HepG2 (cell line): ENCODE results near the gene THUMPD1. TPM values are rescaled to one million over a fixed set of nuclear protein-coding genes. Genes with fewer than 3 reads are reported as not detected.

Source experiments
- GPN1 ChIP-seq: sonication (generic); formaldehyde crosslinking; IDR thresholded peaks from 2 replicates; pipeline ENCODE4 v1.5.1; 2020; ENCODE audit warnings: missing genetic modification reagents, borderline replicate concordance
- JUN ChIP-seq: sonication (generic); formaldehyde crosslinking; IDR thresholded peaks from 2 replicates; pipeline ENCODE4 v1.4.0; 2020; ENCODE audit warnings: mild to moderate bottlenecking, missing genetic modification reagents
- KAT2B ChIP-seq: fragments of 150-350 bp; IDR thresholded peaks from 2 replicates; pipeline ENCODE4 v1.6.1; 2014; ENCODE audit warnings: low read depth, low read length, borderline replicate concordance
- MAZ ChIP-seq, 2 experiments: sonication (generic) in 1 of 2; formaldehyde crosslinking in 1 of 2; IDR thresholded peaks; 2 replicates each; pipeline versions ENCODE4 v1.5.0 to v1.6.1; 2012 to 2020; ENCODE audit warnings: low read depth in 2 of 2, mild to moderate bottlenecking in 2 of 2, borderline replicate concordance in 1 of 2, improper control_type of control experiment in 1 of 2, low read length in 1 of 2, missing genetic modification reagents in 1 of 2, moderate library complexity in 1 of 2
- PHF21A ChIP-seq: sonication (generic); formaldehyde crosslinking; IDR thresholded peaks from 2 replicates; pipeline ENCODE4 v1.5.0; 2020; ENCODE audit warnings: mild to moderate bottlenecking, missing genetic modification reagents
- PHF5A ChIP-seq: IDR thresholded peaks from one replicate; pipeline ENCODE4 v1.6.1; 2018; ENCODE audit warnings: low read depth, missing genetic modification reagents; ENCODE audit not compliant: unreplicated experiment
- SOX6 ChIP-seq, 2 experiments: fragments of 450-650 bp in 1 of 2; sonication (generic) in 1 of 2; formaldehyde crosslinking in 1 of 2; IDR thresholded peaks; 2 replicates each; pipeline versions ENCODE4 v1.4.0 to v1.6.1; 2017 to 2020; ENCODE audit warnings: antibody characterized with exemption in 1 of 2, mild to moderate bottlenecking in 1 of 2, missing genetic modification reagents in 1 of 2
- TBX3 ChIP-seq: fragments of 450-650 bp; IDR thresholded peaks from 2 replicates; pipeline ENCODE4 v1.6.1; 2017; ENCODE audit warnings: antibody characterized with exemption, mild to moderate bottlenecking, inconsistent platforms, borderline replicate concordance
- YEATS4 ChIP-seq: sonication (generic); formaldehyde crosslinking; IDR thresholded peaks from 2 replicates; pipeline ENCODE4 v1.4.0; 2020; ENCODE audit warnings: missing genetic modification reagents, borderline replicate concordance
- ZNF12 ChIP-seq: sonication (generic); formaldehyde crosslinking; IDR thresholded peaks from 2 replicates; pipeline ENCODE4 v1.5.0; 2020; ENCODE audit warnings: missing genetic modification reagents
- ZNF143 ChIP-seq: sonication (generic); formaldehyde crosslinking; IDR thresholded peaks from 2 replicates; pipeline ENCODE4 v1.4.0; 2020; ENCODE audit warnings: missing genetic modification reagents
- ZNF317 ChIP-seq: sonication (generic); formaldehyde crosslinking; IDR thresholded peaks from 2 replicates; pipeline ENCODE4 v1.5.0; 2020; ENCODE audit warnings: mild to moderate bottlenecking, missing genetic modification reagents
- ZNF33B ChIP-seq: sonication (generic); formaldehyde crosslinking; IDR thresholded peaks from 2 replicates; pipeline ENCODE4 v1.5.1; 2020; ENCODE audit warnings: mild to moderate bottlenecking, missing genetic modification reagents
- ZNF350 ChIP-seq: sonication (generic); formaldehyde crosslinking; IDR thresholded peaks from 2 replicates; pipeline ENCODE4 v1.4.0; 2020; ENCODE audit warnings: mild to moderate bottlenecking, low read depth, missing genetic modification reagents, borderline replicate concordance
- ZNF510 ChIP-seq: sonication (generic); formaldehyde crosslinking; IDR thresholded peaks from 2 replicates; pipeline ENCODE4 v1.4.0; 2020; ENCODE audit warnings: low read depth, mild to moderate bottlenecking, missing genetic modification reagents
- ZNF543 ChIP-seq: sonication (generic); formaldehyde crosslinking; IDR thresholded peaks from 2 replicates; pipeline ENCODE4 v1.4.0; 2020; ENCODE audit warnings: mild to moderate bottlenecking, missing genetic modification reagents
- ZNF549 ChIP-seq: sonication (generic); formaldehyde crosslinking; IDR thresholded peaks from 2 replicates; pipeline ENCODE4 v1.5.0; 2020; ENCODE audit warnings: missing genetic modification reagents
- ZNF678 ChIP-seq: sonication (generic); formaldehyde crosslinking; IDR thresholded peaks from 2 replicates; pipeline ENCODE4 v1.4.0; 2020; ENCODE audit warnings: mild to moderate bottlenecking, missing genetic modification reagents
- polyA plus RNA-seq, 8 experiments: library from polyadenylated mRNA; depleted of rRNA in 3 of 8; stranded (reverse) in 7 of 8; unstranded in 1 of 8; fragments of >200 nt; fragmentation: Illumina TruSeq in 4 of 8; extraction: Trizol in 4 of 8; gene quantifications; 2 replicates each; pipeline versions ENCODE4 v1.2.1 to v1.2.3, GENCODE V29; 2011 to 2016; ENCODE audit warnings: low read depth in 4 of 8, missing spikeins in 1 of 8, mixed read lengths in 1 of 8; ENCODE audit not compliant: insufficient read depth in 1 of 8
- total RNA-seq, 5 experiments: library from RNA; depleted of rRNA; stranded (reverse); fragments of >200 nt; fragmentation: Illumina TruSeq; extraction: Trizol; gene quantifications; 2 replicates each; pipeline ENCODE4 v1.2.3, GENCODE V29; 2016; ENCODE audit warnings: low read depth in 1 of 5
- TF ChIP-seq, protein P1 (sequence below): sonication (generic); formaldehyde crosslinking; IDR thresholded peaks from 2 replicates; pipeline ENCODE4 v1.8.0; 2022; ENCODE audit warnings: mild to moderate bottlenecking, missing genetic modification reagents, borderline replicate concordance
- TF ChIP-seq, protein P2 (sequence below): conservative IDR thresholded peaks from 2 replicates; pipeline ENCODE4 v1.6.1; 2018; ENCODE audit warnings: missing genetic modification reagents
- TF ChIP-seq, protein P3 (sequence below): sonication (generic); formaldehyde crosslinking; IDR thresholded peaks from 2 replicates; pipeline ENCODE4 v1.8.1; 2023; ENCODE audit warnings: missing genetic modification reagents, inconsistent platforms, borderline replicate concordance
- TF ChIP-seq, protein P4 (sequence below): sonication (generic); formaldehyde crosslinking; IDR thresholded peaks from 2 replicates; pipeline ENCODE4 v1.9.0; 2021; ENCODE audit warnings: missing genetic modification reagents, borderline replicate concordance

THUMPD1 gene
- total and polyA plus RNA-seq, 2 of the 13 experiments (the other 11 are each of a cell fraction or from before 2014, with no cell fraction given), result 22.7 to 69.1 TPM

DNA sequence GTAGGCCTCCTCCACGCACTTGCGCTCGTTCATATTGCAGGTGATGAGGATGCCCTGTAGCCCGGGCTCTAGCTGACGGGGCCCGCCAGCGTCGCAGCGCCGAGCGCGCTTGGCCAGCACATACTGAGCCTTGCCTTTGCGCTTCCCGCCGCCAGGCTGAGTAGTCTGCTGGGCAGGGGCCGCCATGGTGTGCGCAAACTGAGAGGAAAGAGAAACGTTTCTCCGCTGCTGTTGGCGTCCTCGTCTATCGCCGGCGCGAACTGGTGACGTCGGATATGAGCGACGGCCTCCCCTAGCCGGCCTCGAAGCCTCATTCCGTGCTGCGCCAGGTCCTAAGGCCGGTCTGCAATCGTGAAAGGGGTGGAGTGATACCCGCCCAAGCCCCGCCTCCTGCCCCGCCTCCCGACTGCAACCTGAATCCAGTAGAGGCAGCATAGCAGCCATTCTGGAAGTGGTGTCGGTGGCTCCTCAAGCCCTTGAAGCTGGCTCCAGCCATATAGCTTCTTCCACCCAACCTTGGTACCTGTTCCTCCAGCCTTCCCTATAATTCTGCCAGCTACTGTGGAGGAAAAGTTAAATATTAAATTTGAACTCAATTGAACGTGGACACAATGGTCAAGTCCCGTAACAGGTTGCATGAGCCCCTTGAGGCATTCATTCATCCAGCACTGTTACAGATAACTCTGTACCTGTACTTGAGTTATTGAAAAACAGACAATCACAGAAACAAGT, at the start of gene THUMPD1 (continued):
- TF ChIP-seq ZNF678 (peak; percentile 63; the same call in 1 of the 2 replicates), ZNF12 (CRISPR knock-in tag) (peak; percentile 82), GPN1 (CRISPR knock-in tag) (no peak; the same call in 1 of the 2 replicates), TBX3 (peak; percentile 45; the same call in 1 of the 2 replicates), PHF21A (CRISPR knock-in tag) (peak; percentile 7; the same call in 1 of the 2 replicates), ZNF33B (peak; percentile 81), YEATS4 (CRISPR knock-in tag) (peak; percentile 99), ZNF143 (CRISPR knock-in tag) (peak; percentile 73), ZNF350 (CRISPR knock-in tag) (peak; percentile 63; the same call in 1 of the 2 replicates), ZNF317 (CRISPR knock-in tag) (peak; percentile 92), ZNF549 (CRISPR knock-in tag) (no peak), MAZ (IDR thresholded peaks at IDR 0.05; ENCODE audit: borderline replicate concordance, low read depth, low read length) (peak; percentile 89), MAZ (CRISPR knock-in tag; IDR thresholded peaks at IDR 0.05; ENCODE audit: low read depth) (peak; percentile 94), ZNF510 (CRISPR knock-in tag) (peak; percentile 19; the same call in 1 of the 2 replicates), JUN (CRISPR knock-in tag) (peak; percentile 80), KAT2B (no peak), ZNF543 (CRISPR knock-in tag) (peak; percentile 92; the same call in 1 of the 2 replicates), PHF5A (CRISPR knock-in tag) (peak; percentile 97), SOX6 (IDR thresholded peaks at IDR 0.05) (no peak), SOX6 (CRISPR knock-in tag; IDR thresholded peaks at IDR 0.05) (peak; percentile 74)
- TF ChIP-seq, protein P1, sequence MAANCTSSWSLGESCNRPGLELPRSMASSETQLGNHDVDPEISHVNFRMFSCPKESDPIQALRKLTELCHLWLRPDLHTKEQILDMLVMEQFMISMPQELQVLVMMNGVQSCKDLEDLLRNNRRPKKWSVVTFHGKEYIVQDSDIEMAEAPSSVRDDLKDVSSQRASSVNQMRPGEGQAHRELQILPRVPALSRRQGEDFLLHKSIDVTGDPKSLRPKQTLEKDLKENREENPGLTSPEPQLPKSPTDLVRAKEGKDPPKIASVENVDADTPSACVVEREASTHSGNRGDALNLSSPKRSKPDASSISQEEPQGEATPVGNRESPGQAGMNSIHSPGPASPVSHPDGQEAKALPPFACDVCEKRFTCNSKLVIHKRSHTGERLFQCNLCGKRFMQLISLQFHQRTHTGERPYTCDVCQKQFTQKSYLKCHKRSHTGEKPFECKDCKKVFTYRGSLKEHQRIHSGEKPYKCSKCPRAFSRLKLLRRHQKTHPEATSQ (CRISPR knock-in tag), result no peak
- TF ChIP-seq, protein P2, sequence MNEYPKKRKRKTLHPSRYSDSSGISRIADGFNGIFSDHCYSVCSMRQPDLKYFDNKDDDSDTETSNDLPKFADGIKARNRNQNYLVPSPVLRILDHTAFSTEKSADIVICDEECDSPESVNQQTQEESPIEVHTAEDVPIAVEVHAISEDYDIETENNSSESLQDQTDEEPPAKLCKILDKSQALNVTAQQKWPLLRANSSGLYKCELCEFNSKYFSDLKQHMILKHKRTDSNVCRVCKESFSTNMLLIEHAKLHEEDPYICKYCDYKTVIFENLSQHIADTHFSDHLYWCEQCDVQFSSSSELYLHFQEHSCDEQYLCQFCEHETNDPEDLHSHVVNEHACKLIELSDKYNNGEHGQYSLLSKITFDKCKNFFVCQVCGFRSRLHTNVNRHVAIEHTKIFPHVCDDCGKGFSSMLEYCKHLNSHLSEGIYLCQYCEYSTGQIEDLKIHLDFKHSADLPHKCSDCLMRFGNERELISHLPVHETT, result peak; percentile 86; the same call in 1 of the 2 replicates
- TF ChIP-seq, protein P3, sequence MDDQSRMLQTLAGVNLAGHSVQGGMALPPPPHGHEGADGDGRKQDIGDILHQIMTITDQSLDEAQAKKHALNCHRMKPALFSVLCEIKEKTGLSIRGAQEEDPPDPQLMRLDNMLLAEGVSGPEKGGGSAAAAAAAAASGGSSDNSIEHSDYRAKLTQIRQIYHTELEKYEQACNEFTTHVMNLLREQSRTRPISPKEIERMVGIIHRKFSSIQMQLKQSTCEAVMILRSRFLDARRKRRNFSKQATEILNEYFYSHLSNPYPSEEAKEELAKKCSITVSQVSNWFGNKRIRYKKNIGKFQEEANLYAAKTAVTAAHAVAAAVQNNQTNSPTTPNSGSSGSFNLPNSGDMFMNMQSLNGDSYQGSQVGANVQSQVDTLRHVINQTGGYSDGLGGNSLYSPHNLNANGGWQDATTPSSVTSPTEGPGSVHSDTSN (CRISPR knock-in tag), result no peak
- TF ChIP-seq, protein P4, sequence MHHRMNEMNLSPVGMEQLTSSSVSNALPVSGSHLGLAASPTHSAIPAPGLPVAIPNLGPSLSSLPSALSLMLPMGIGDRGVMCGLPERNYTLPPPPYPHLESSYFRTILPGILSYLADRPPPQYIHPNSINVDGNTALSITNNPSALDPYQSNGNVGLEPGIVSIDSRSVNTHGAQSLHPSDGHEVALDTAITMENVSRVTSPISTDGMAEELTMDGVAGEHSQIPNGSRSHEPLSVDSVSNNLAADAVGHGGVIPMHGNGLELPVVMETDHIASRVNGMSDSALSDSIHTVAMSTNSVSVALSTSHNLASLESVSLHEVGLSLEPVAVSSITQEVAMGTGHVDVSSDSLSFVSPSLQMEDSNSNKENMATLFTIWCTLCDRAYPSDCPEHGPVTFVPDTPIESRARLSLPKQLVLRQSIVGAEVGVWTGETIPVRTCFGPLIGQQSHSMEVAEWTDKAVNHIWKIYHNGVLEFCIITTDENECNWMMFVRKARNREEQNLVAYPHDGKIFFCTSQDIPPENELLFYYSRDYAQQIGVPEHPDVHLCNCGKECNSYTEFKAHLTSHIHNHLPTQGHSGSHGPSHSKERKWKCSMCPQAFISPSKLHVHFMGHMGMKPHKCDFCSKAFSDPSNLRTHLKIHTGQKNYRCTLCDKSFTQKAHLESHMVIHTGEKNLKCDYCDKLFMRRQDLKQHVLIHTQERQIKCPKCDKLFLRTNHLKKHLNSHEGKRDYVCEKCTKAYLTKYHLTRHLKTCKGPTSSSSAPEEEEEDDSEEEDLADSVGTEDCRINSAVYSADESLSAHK (CRISPR knock-in tag), result peak; percentile 91
